CD4-positive, alpha-beta T cell treated with Interleukin-12 subunit alpha and Interleukin-12 subunit beta, for 1 hour (primary cell): ENCODE data around the gene ZNF541.
"Not testable (repeated sequence)": the region's sequence is repeated elsewhere in the genome, so short reads cannot be mapped to it uniquely, and the experiment has no call there.

Experiments used
- DNase-seq: peaks from one replicate; pipeline ENCODE4 v3.0.0-alpha.2; 2020

ZNF541 gene

DNA sequence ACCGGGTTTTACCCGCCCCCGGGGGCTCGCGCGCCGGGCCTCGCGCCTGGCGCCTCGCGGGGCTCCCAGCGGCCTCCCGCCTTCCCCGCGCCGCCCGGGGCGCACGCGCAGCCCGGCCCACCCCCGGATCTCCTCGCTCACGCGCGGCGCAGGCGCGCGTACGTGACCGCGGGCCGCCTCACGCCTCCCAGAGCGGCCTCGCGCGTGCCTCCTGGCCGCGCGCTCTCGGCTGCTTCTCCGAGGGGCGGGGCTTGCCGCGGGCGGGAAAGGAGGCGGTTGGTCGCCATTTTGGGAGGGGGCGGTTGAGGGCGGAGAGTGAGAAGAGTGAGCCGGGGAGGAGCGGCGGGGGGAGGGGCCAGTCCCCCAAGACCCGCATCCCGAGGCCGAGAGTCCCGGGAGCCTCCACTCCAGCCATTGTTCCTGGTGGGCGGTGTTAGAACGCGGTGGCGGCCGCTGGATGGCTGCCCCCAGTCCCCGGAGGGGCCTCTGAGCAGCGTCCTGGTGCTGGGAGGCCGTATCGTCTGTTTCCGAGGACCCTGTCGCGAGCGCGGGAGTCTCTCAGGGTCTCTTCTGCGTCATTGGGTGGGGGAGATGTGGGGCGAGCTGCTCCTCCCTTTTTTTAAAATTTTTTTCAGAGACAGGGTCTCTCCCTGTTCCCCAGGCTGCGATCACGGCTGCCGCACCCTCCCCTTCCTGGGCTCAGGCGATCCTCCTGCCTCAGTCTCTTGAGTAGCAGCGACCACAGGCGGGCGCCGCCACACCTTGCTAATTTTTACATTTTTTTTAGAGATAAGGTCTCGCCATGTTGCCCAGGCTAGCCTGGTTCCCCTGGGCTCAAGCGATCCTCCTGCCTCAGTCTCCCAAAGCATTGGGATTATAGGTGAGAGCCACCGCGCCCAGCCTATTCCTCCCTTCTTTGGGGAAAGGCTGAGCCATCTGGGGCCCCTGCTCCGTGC is at the start of gene ZNF541:
Gene ZNF541, minus strand, starts transcription at position 78 of the 956 bp plus-strand sequence. CDS start 17,292 bp downstream, outside the sequence.
- DNase-seq = peak; percentile 90

GRCh38 chr19:47619763-47620162 is 46.8 kb upstream of the ZNF541 start:
- no peak for DNase-seq

DNA sequence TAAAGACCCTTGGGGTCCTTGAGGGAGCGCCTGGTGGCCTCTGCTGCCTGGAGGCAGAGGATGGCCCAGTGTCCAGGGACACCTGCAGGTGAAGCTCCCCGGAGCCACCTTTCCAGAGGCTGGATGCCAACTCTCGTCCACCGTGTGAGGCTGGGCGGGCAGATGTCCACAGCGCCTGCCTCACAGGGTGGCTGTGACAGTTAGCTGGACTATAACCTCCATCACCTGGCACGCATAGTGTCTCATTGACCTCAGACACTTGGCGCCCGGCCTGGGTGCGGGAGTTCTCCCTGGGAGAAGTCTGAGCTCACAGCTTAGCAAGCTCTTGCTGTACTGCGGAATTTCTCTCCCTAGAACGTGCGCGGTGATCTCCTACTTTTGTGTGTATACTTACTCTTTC is 45.8 kb upstream of the ZNF541 start:
- no peak for DNase-seq

DNA sequence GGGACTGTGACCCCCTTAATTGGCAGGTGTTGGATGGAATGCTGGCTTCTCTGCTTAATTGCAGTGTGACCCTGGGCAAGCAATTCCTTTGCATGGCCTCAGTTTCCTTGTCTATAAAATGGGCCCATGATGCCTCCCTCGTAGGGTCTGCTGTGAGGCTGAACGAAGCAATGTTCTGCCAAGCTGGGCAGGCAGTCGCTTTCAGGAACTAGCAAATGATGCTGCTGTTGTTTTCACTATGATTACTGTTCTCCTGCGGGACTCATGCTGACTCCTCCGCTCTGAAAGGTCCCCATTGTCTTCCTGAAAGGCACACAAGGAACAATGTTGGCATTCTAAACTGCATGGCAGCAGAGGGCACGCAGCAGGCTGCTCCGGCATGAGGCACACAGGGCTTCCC is 42.8 kb upstream of the ZNF541 start:
- DNase-seq = no peak

- DNase-seq = no peak
Measured at GRCh38 chr19:47615230-47615629, 42.3 kb upstream of the ZNF541 start.

DNA sequence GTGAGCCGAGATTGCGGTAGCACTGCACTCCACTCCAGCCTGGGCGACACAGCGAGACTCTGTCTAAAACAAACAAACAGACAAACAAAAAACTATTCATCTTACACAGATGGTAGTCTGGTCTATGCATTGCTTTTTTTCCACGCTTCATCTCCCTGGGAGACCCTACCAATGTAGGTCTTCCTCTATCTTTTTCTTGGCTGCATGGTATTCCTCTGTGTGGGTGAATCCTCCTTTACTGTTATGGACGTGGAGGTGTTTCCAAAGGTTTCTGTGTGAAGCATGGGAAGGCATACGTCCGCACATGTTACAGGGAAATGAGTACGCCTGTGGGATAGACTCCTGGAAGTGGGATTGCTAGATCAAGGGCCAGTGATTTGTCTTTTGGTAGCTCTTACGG is 41.6 kb upstream of the ZNF541 start:
- no peak for DNase-seq

- no peak for DNase-seq
Measured at GRCh38 chr19:47614021-47614295, 41.0 kb upstream of the ZNF541 start.

DNA sequence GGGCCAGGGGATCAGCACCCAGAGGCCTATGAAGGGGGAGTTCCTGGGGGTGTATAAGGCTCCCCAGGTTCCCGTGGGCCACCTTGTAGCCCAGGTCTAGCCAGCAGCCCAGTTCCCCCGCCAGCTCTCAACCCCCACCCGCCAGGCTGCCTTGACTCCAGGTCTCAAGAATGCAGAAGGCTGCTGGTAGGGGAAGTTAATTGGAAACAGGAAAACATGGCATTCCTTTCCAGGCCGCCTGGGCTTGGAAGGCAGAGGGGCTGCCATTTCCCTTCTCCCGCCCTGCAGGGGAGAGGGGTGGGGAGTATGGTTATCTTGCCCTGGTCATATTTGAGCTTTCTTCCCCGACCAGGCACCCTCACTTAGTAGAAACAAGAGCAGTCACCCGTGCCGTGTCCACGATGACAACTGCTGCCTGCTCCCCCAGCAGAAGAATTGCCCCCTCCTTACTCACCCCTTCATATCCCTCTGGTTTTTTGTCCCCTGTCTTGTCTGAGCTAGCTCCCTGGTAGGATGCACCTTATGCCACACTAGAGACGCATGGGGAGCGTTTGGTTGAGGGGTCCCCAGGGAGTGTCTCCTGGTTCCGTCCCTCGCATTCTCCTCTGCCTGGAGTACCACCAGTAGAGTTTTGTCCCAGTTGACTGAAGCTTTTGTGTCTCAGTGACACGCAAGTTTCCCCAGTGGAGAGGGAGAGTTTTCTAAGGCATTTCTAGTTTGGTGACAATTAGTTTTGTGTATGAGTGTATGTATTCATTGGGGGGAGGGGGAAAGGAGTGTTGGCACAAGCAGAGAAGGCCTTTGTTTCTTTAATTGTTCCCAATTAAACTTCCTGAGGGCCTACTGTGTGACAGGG is 40.4 kb upstream of the ZNF541 start:
- no peak for DNase-seq

- DNase-seq = no peak
Measured at GRCh38 chr19:47610902-47611301, 38.0 kb upstream of the ZNF541 start.

DNA sequence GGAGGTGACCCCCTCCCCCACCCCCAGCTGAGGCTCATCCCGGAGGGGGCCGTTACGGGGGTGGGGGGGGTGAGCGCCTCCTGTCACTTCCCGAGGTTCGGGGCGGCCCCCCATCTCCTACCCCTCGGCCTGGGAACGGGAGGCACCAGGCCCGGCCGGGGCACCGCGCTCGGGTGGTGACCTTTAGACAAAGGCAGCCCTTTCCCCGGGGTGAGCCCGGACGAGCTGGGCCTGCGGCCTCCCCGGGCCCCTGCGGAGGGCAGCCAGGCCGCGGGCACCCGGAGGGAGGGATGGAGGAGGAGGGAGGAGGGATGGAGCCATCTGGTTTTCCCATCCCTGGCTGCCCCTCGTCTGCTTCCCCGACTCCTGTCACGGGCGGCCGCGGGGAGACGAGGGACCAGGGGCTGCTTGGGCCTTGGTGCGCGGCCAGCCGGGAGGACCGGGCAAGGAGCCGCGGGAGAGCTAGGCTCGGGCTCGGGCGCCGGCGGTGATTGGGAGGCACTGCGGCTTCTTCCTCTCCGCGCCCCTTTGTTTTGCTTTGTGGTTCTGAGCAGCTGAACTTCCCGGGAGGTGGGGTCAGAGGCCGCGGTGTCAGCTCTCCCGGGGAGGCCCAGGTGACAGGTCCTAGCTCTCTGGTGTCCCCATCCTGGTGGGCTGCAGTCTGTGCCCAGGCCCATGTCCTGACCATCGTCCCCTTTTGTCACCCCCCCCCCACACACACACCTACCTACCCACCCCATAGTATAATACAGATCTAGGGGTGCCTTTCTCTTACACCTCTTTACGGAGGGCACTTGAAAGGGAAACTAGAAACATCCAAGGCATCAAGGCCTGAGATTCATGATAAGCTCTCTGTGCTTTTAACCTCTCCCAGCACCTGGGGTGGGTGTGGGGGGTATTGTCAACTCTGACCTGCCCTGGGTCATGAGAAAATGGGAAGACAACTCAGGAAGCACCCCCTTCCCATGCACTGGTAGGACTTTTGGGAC is 37.3 kb upstream of the ZNF541 start:
- peak; percentile 61 for DNase-seq

DNA sequence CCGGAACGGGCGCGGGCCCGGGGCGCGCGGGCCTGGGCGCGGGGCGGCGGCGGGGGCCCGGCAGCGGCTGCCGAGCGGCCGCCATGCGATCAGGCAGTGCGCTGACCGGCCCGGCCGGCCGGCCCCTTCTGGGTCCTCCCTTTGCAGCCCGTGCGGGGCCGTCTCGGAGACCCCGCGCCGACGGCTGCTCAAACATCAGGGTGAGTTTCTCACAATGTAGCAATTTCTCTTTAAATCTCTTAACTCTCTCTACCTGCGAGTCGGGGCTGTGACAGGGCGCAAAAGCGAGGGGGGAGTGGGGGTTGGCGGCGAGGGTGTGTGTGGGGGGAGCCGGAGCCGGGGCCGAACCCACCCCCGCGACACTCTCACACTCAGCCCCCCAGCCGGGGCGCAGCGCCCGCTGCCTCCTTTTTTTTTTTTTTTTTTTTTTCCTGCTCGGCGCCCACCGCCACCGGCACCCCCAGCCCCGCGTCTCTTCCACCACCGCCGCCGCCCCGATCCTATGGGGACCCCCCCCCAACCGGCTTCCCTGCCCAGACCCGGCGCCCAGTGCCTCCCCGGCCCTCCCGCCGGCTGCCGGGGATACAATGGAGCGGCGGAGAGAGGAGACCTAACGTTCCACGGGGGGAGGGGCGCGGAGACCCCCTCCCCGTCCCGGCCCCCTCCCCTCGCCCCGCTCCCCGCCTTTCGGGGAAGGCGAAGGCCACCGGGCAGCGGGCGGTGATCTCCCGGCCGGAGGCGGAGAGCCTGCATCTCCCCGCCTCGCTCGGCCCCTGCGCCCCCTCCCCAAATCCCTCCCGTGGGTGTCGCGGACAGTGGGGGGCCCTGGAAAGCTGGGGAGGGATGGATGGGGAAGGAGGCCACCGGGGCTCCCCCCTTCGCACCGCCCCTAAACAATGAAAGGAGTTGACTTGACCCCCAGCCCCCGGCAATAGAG is 36.3 kb upstream of the ZNF541 start, which contains the start of gene BICRA:
Gene BICRA, plus strand, starts transcription at position 166 of the 937 bp plus-strand sequence. CDS start 64,441 bp downstream, outside the sequence.
- DNase-seq = peak; percentile 83

GRCh38 chr19:47608074-47608918 is 35.3 kb upstream of the ZNF541 start:
- peak; percentile 97 for DNase-seq

DNA sequence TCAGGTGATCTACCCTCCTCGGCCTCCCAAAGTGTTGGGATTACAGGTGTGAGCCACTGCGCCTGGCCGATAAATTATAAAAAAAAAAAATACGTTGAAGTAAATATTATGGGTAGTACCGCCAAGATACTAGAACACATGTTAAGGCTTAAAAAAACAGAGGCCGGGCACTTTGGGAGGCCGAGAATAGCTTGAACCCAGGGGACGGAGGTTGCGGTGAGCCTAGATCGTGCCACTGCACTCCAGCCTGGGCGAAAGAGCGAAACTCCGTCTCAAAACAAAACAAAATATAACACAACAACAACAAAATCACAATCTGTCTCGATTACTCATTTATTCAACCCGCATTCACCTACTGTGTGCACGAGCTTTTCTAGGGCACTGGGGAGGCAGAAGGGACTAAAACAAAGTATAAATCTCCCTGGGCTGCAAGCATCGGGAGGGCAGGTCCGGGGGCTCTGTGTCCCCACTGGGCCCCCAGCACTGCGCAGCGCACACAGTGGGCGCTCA is 34.7 kb upstream of the ZNF541 start:
- no peak for DNase-seq

- DNase-seq = no peak
Measured at GRCh38 chr19:47603706-47604565, 31.0 kb upstream of the ZNF541 start.

GRCh38 chr19:47601180-47601904 is 28.4 kb upstream of the ZNF541 start:
- no peak for DNase-seq

DNA sequence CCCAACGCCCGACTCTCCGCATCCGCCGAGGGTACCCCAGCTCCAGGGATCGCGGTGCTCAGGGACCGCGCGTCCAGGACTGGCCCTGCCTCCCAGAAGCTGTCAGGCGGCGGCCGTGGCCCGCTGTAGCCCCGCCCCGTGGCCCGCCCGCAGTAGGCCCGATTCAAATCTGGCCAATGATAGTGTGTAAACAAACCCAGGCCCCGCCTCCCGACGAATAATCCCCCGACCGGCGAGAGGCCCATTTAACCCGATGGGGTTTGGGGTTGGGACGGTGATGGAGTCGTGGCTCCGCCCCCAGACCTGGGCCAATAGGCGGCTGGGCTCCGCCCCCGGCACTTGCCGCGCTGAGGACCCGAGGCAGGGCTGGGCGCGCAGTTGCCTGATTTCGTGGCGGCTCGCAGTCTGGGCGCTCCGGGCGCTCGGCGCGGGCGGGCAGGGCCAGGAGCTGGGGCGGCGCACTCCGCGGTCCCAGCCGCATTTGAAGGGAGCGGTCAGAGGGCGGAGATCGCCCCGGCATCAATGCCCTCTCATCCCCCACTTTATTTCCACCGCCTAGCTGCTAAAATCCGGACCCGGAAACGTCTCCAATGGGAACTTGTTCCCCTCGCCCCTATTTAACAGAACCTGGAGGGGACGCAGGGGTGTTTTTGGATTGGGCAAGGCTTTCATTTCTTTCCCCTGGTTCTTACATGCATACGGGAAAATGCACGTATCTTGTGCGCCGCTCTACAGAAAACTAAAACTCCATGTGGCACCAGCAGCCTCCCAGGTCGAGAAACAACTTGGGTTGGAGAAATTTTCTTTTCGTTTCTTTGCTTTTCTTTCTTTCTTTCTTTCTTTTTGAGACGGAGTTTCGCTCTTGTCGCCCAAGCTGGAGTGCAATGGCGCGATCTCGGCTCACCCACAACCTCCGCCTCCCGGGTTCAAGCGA is 27.6 kb upstream of the ZNF541 start:
- DNase-seq = peak; percentile 100

DNA sequence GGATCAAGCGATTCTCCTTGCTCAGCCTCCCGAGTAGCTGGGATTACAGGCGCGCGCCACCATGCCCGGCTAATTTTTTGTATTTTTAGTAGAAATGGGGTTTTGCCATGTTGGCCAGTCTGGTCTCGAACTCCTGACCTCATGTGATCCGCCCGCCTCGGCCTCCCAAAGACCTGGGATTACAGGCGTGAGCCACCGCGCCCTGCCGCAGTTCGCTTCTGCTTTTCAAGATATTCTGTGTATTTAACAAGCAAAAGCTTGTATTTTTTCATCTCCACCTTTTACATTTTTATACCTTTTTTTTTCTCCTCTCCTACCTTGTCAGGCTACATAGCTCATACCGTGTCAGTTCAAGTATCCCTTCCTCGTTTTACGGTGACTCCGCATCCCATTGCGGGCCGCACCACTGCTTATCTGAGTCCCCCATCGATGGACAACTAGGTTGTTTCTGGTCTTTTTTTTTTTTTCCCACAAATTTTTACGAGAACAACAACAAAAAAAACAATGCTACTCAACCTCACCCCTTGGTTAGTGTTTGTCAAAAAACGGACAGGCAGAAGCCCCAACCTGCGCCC is 26.8 kb upstream of the ZNF541 start:
- not testable (repeated sequence) for DNase-seq
